Mucosa of descending colon (tissue), 3 donors: Measurements from ENCODE around the gene JPT1. TPM values are rescaled to one million over a fixed set of nuclear protein-coding genes. Genes with fewer than 3 reads are reported as not detected.
"Not testable (repeated sequence)": the region's sequence is repeated elsewhere in the genome, so short reads cannot be mapped to it uniquely, and the experiment has no call there.

Experiments used
- ATAC-seq: fragments of 200-7000 bp; cut with Tn5 transposase; one replicate; pipeline ENCODE4 v1.9.1; 2020; ENCODE audit warnings: mild to moderate bottlenecking, moderate library complexity
- DNase-seq, 3 donors: peaks; one replicate each; pipeline ENCODE4 v3.0.0-alpha.2; 2020
- H3K36me3 ChIP-seq: fragments of 200-600 bp; one replicate; pipeline ENCODE4 v1.8.0; 2021; ENCODE audit warnings: low read depth, mild to moderate bottlenecking
- H3K4me1 ChIP-seq: fragments of 200-600 bp; one replicate; pipeline ENCODE4 v1.8.0; 2021; ENCODE audit warnings: low read depth, mild to moderate bottlenecking
- H3K4me3 ChIP-seq: fragments of 200-600 bp; one replicate; pipeline ENCODE4 v1.8.0; 2021; ENCODE audit warnings: mild to moderate bottlenecking
- H3K9me3 ChIP-seq: fragments of 200-600 bp; one replicate; pipeline ENCODE4 v1.8.0; 2021; ENCODE audit warnings: mild to moderate bottlenecking
- intact Hi-C, 2 donors: fragments of 100-400 bp; cut with DNase I in 1 of 2; cut with micrococcal nuclease in 1 of 2; formaldehyde crosslinking; loops; one replicate each; pipeline versions ENCODE4 v1.11.0 to v1.11.1; 2022; cut with DNase I, micrococcal nuclease
- total RNA-seq, 3 donors: library from RNA; stranded (reverse); fragmentation: NEBNext Ultra II Directional in 2 of 3; extraction: Animal tissue kit (Norgen Biotek cat#: 25700) in 2 of 3; gene quantifications; one replicate each; pipeline versions ENCODE4 v1.2.1 to v1.2.4, GENCODE V29; 2021 to 2023
- TF ChIP-seq, protein P1 (sequence below): fragments of 200-600 bp; IDR thresholded peaks from one replicate; pipeline ENCODE4 v1.8.0; 2022; ENCODE audit warnings: antibody characterized with exemption, mild to moderate bottlenecking
- donor health status: DM: no; HTN: no; CAD: no; lungs with moderate emphysema.
- donor health status: DM: no; HTN: no; CAD: no.
- donor health status: DM: no; HTN: yes; CAD: no.

The JPT1 gene
- total RNA-seq, 3 donors from 2014 or later: 105 to 314 (median 209) TPM

DNA sequence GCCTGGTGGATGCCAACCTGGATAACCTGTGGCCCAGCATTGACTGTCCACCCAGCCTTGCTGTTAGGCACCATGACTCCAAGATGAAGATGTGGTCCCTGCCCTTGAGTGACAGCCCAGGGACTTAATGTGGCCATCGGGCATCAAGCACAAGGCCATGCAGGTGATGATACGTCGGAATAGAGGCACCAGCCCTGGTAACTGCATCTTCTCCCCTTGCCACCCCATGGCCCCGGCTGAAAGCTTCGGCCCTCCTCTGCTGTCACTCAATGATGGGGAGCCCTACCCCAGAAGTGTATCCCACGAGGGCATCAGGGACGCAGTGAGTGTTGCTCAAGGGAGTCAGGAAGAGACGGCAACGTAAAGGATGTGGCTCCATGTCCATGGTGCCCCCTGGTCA lies 24.7 kb downstream of the JPT1 start:
- ATAC-seq (no peak), DNase-seq (no peak)
- H3K4me1 ChIP-seq: peaks cover 47% of the 10 kb centered on the region
- intact Hi-C loops: no loop called here
- TF ChIP-seq, protein P1, sequence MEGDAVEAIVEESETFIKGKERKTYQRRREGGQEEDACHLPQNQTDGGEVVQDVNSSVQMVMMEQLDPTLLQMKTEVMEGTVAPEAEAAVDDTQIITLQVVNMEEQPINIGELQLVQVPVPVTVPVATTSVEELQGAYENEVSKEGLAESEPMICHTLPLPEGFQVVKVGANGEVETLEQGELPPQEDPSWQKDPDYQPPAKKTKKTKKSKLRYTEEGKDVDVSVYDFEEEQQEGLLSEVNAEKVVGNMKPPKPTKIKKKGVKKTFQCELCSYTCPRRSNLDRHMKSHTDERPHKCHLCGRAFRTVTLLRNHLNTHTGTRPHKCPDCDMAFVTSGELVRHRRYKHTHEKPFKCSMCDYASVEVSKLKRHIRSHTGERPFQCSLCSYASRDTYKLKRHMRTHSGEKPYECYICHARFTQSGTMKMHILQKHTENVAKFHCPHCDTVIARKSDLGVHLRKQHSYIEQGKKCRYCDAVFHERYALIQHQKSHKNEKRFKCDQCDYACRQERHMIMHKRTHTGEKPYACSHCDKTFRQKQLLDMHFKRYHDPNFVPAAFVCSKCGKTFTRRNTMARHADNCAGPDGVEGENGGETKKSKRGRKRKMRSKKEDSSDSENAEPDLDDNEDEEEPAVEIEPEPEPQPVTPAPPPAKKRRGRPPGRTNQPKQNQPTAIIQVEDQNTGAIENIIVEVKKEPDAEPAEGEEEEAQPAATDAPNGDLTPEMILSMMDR: no peak
- H3K9me3 ChIP-seq: no peaks in the 10 kb centered on the region
- no peaks in the 10 kb centered on the region for H3K36me3 ChIP-seq
- H3K4me3 ChIP-seq: no peak overlapping the region

DNA sequence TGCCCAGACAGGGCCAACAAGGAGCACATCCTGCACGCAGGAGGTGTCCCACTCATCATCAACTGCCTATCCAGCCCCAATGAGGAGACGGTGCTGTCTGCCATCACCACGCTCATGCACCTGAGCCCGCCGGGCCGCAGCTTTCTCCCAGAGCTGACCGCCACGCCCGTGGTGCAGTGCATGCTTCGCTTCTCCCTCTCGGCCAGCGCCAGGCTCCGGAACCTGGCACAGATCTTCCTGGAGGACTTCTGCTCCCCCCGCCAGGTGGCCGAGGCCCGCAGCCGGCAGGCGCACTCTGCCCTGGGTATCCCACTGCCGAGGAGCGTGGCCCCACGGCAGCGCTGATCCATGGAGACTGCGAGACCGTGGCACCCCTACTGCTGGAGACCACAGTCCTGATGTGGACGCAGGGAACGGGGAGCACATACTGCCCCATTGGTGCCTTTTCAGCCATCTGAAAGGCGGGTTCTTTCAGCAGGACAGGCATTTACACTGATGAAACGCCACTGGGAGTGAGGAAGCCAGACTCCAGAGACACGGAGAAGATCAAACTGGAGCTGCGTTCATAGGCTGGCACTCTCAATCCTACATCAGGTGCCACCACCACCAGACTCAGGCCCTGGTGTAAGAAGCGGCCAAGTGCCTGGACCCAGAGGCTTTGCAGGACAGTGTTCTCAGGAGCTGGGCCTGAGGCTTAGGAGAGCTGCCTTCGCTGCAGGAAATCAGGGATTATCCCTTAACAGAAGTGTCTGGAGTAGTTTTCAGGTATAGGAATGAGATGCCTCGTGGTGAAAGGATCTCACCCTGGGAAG lies 25.4 kb downstream of the JPT1 start:
- intact Hi-C loops: no loop called here
- TF ChIP-seq, protein P1: no peak
- H3K36me3 ChIP-seq: no peaks in the 10 kb centered on the region
- DNase-seq: no peak
- H3K9me3 ChIP-seq: no peaks in the 10 kb centered on the region
- no peak for ATAC-seq
- H3K4me3 ChIP-seq: no peak overlapping the region
- H3K4me1 ChIP-seq: peaks cover 53% of the 10 kb centered on the region

GRCh38 chr17:75127936-75128335 lies 26.4 kb downstream of the JPT1 start:
- H3K9me3 ChIP-seq, H3K36me3 ChIP-seq, ATAC-seq, intact Hi-C loops, H3K4me3 ChIP-seq: not testable (repeated sequence)
- peak in 1 of 3 donors; percentile 39 for DNase-seq
- H3K4me1 ChIP-seq: peaks cover 59% of the 10 kb centered on the region

DNA sequence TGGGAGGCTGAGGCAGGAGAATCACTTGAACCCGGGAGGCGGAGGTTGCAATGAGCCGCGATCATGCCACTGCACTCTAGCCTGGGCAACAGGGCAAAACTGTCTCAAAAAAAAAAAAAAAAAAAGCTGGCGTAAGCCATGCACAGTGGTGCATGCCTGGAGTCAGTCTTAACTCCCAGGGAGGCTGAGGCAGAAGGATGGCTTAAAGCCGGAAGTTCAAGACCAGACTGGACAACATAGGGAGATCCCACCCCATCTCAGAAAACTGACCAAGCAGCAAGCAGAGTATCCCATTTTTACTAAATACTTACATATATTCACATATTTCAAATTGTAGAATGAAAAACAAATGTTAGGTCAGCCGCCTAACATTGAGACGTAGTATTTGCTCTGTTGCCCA lies 27.4 kb downstream of the JPT1 start:
- no peak for DNase-seq
- Histone ChIP-seq H3K4me1 (peaks cover 58% of the 10 kb centered on the region), H3K9me3 (no peaks in the 10 kb centered on the region), H3K36me3 (no peaks in the 10 kb centered on the region), H3K4me3 (no peak overlapping the region)
- intact Hi-C loops: no loop called here
- TF ChIP-seq, protein P1: no peak
- ATAC-seq: no peak

DNA sequence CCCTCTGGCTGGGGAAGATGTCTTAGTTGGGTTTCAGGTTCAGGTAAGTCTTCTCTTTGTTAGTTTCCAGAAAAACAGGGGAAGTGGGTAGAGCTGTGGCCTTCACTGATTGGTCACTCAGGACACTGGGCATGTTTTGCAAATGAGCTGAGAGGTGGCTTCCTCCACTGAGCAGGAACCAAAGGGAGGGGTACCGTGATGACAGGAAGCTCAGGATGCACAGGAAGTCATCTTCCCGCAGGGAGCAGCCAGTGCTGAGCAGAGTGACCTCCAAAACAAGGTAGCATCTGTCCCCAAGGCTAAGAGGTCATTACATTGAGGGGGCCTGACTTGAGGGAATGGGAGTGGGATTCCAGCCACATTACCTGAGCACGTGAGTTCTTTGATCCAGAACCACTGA lies 28.3 kb downstream of the JPT1 start:
- H3K4me3 ChIP-seq: no peak overlapping the region
- TF ChIP-seq, protein P1: no peak
- ATAC-seq: no peak
- DNase-seq: no peak
- no peaks in the 10 kb centered on the region for H3K36me3 ChIP-seq
- intact Hi-C loops: no loop called here
- H3K4me1 ChIP-seq: peaks cover 56% of the 10 kb centered on the region
- H3K9me3 ChIP-seq: no peaks in the 10 kb centered on the region

DNA sequence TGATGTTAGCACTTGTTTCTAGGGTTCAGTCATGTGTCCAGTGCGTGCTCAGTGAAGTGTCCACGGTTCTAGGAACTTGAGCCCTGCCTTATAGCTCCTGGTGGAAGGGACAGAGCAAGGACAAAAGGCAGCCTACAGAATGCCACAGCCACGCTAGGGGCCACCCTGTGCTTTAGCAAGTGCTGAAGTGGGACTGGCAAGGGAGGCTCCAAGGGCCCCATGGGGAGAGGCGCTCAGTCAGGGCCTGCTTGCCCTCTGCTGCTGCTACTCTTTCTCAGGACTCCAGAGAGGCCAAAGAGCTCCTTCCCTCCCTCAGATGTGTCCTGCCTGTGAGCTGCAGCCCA lies 29.5 kb downstream of the JPT1 start:
- peak; percentile 13 for ATAC-seq
- intact Hi-C loops: no loop called here
- peak in 2 of 3 donors; percentile 29 to 49 for DNase-seq
- H3K4me3 ChIP-seq: no peak overlapping the region
- TF ChIP-seq, protein P1: no peak
- H3K36me3 ChIP-seq: no peaks in the 10 kb centered on the region
- H3K4me1 ChIP-seq: peaks cover 52% of the 10 kb centered on the region
- H3K9me3 ChIP-seq: no peaks in the 10 kb centered on the region
